Body of pancreas (tissue), 4 donors: Measurements from ENCODE around the gene SENP2.

Experiments
- POLR2A ChIP-seq, 3 donors: fragments of 450-650 bp; IDR thresholded peaks; one replicate each; pipeline ENCODE4 v1.6.1; 2016; ENCODE audit warnings: antibody characterized with exemption in 3 of 3, mild to moderate bottlenecking in 2 of 3
- TF ChIP-seq, protein P1 (sequence below), 7 experiments: fragments of 450-650 bp in 4 of 7; fragments of 200-600 bp in 3 of 7; sonication (generic) in 3 of 7; IDR thresholded peaks; one replicate each; pipeline ENCODE4 v1.5.1; 2016 to 2019; ENCODE audit warnings: antibody characterized with exemption in 7 of 7

DNA sequence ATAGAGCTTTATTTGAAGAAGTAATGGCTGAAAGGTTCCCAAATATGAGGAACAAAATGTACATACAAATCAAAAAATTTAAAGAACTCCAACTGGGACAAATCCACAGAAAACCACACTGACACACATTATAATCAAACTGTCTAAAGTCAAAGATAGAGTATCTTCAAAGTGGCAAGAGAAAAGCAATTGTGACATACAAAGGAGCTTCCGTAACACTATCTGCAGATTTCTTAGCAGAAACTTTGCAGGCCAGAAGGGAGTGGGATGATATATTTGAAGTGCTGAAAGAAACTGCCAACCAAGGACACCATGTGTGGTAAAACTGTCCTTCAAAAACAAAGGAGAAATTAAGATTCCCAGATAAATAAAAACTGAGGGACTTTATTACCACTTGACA lies 91.9 kb downstream of the SENP2 start:
- TF ChIP-seq, protein P1, sequence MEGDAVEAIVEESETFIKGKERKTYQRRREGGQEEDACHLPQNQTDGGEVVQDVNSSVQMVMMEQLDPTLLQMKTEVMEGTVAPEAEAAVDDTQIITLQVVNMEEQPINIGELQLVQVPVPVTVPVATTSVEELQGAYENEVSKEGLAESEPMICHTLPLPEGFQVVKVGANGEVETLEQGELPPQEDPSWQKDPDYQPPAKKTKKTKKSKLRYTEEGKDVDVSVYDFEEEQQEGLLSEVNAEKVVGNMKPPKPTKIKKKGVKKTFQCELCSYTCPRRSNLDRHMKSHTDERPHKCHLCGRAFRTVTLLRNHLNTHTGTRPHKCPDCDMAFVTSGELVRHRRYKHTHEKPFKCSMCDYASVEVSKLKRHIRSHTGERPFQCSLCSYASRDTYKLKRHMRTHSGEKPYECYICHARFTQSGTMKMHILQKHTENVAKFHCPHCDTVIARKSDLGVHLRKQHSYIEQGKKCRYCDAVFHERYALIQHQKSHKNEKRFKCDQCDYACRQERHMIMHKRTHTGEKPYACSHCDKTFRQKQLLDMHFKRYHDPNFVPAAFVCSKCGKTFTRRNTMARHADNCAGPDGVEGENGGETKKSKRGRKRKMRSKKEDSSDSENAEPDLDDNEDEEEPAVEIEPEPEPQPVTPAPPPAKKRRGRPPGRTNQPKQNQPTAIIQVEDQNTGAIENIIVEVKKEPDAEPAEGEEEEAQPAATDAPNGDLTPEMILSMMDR (IDR thresholded peaks at IDR 0.05), result no peak
- TF ChIP-seq POLR2A (IDR thresholded peaks at IDR 0.05), result no peak
